Measurements from ENCODE around the gene BTBD2. TPM values are rescaled to one million over a fixed set of nuclear protein-coding genes. Genes with fewer than 3 reads are reported as not detected.
"Not testable (repeated sequence)": the region's sequence is repeated elsewhere in the genome, so short reads cannot be mapped to it uniquely, and the experiment has no call there.

Gene BTBD2
- total and polyA plus RNA-seq, 7 donors: 31.9 to 82.8 (median 46.2) TPM

GRCh38 chr19:1990230-1991017, 25.1 kb downstream of the BTBD2 start:
- H3K9me3 ChIP-seq: no peaks in the 10 kb centered on the region
- H3K27me3 ChIP-seq: no peaks in the 10 kb centered on the region
- no peak overlapping the region for H3K4me3 ChIP-seq
- intact Hi-C loops (cut with DNase I): no loop called here
- peaks cover 34 to 85% (median 64%) of the 10 kb centered on the region in 4 donors for H3K36me3 ChIP-seq
- TF ChIP-seq EP300 (IDR thresholded peaks at IDR 0.05): no peak
- DNase-seq: peak; percentile 61
- 96 to 97% methylated on average over 34 of the region's 34 CpGs for WGBS, 2 donors
- H3K4me1 ChIP-seq: no peaks in the 10 kb centered on the region
- H3K27ac ChIP-seq: no peak overlapping the region

GRCh38 chr19:1989513-1990229, 25.8 kb downstream of the BTBD2 start:
- Histone ChIP-seq H3K4me1 (no peaks in the 10 kb centered on the region), H3K27me3 (no peaks in the 10 kb centered on the region), H3K4me3 (no peak overlapping the region), H3K9me3 (no peaks in the 10 kb centered on the region), H3K27ac (no peak overlapping the region), H3K36me3 (peaks cover 34 to 89% (median 71%) of the 10 kb centered on the region in 4 donors)
- intact Hi-C loops (cut with DNase I): no loop called here
- no peak for TF ChIP-seq CTCF (IDR thresholded peaks at IDR 0.05)
- no peak for TF ChIP-seq POLR2AphosphoS5 (IDR thresholded peaks at IDR 0.05)
- TF ChIP-seq EP300 (IDR thresholded peaks at IDR 0.05): no peak
- TF ChIP-seq POLR2A (IDR thresholded peaks at IDR 0.05): no peak
- 92 to 93% methylated on average over 40 of the region's 40 CpGs for WGBS, 2 donors
- DNase-seq: no peak

- H3K36me3 ChIP-seq: peaks cover 34 to 90% (median 70%) of the 10 kb centered on the region in 4 donors
- H3K4me1 ChIP-seq; H3K27me3 ChIP-seq; H3K27ac ChIP-seq; H3K9me3 ChIP-seq; H3K4me3 ChIP-seq; intact Hi-C loops (cut with DNase I); DNase-seq: not testable (repeated sequence)
- 88% methylated on average over 10 of the region's 10 CpGs for WGBS, 2 donors
These were observed 27.1 kb downstream of the BTBD2 start for GRCh38 chr19:1988464-1988863.

- no peaks in the 10 kb centered on the region for H3K4me1 ChIP-seq
- WGBS, 2 donors: 87 to 88% methylated on average over 42 of the region's 42 CpGs
- no peaks in the 10 kb centered on the region for H3K27me3 ChIP-seq
- no peaks in the 10 kb centered on the region for H3K9me3 ChIP-seq
- intact Hi-C loops (cut with DNase I): no loop called here
- no peak overlapping the region for H3K4me3 ChIP-seq
- TF ChIP-seq POLR2AphosphoS5 (IDR thresholded peaks at IDR 0.05): no peak
- peaks cover 34 to 82% (median 65%) of the 10 kb centered on the region in 4 donors for H3K36me3 ChIP-seq
- DNase-seq: no peak
- no peak overlapping the region for H3K27ac ChIP-seq
These were observed 28.0 kb downstream of the BTBD2 start for GRCh38 chr19:1987197-1988187.

- Histone ChIP-seq H3K36me3 (peaks cover 34 to 88% (median 61%) of the 10 kb centered on the region in 4 donors), H3K27ac (no peak overlapping the region), H3K27me3 (no peaks in the 10 kb centered on the region), H3K4me1 (no peaks in the 10 kb centered on the region), H3K4me3 (no peak overlapping the region), H3K9me3 (no peaks in the 10 kb centered on the region)
- peak; percentile 62 for DNase-seq
- 94% methylated on average over 42 of the region's 42 CpGs for WGBS, 2 donors
- intact Hi-C loops (cut with DNase I): no loop called here
- no peak for TF ChIP-seq EP300 (IDR thresholded peaks at IDR 0.05)
- TF ChIP-seq POLR2AphosphoS5 (IDR thresholded peaks at IDR 0.05): no peak
These were observed 29.0 kb downstream of the BTBD2 start for GRCh38 chr19:1986357-1987162.

Measured in sigmoid colon (tissue), 7 donors.